ENCODE results near the gene BLOC1S1. TPM values are rescaled to one million over a fixed set of nuclear protein-coding genes. Genes with fewer than 3 reads are reported as not detected.

The BLOC1S1 gene
- total RNA-seq, 1 experiment from 2014 or later = 85.5 TPM

DNA sequence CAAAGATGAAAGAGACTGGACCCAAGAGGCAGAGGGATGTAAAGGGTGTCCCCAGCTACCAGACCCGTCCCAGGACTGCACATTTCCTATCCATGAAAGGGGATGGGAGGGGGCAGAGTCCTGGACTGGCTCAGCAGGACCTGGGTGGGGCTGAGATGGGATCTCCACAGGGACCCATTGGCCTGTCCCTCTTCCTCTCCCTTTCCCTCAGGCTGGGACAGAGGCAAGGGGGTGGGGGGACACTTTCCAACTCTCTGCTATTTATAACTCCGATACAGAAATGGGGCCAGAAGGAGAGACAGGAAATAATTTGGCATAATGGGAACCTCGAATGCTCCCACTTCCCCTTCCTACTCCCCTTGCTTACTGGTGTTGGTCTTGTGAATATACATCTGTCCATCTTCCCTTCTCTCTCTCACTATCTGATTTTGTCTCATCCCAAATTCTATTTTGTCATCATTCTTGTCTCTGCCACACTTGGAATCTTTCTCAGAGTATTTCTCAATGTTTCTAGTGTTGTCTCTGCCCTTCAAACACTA, 7.1 kb upstream of the BLOC1S1 start:
- ATAC-seq = no peak
- TF ChIP-seq, protein P1, sequence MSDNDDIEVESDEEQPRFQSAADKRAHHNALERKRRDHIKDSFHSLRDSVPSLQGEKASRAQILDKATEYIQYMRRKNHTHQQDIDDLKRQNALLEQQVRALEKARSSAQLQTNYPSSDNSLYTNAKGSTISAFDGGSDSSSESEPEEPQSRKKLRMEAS (IDR thresholded peaks at IDR 0.05) = no peak
- TF ChIP-seq, protein P2, sequence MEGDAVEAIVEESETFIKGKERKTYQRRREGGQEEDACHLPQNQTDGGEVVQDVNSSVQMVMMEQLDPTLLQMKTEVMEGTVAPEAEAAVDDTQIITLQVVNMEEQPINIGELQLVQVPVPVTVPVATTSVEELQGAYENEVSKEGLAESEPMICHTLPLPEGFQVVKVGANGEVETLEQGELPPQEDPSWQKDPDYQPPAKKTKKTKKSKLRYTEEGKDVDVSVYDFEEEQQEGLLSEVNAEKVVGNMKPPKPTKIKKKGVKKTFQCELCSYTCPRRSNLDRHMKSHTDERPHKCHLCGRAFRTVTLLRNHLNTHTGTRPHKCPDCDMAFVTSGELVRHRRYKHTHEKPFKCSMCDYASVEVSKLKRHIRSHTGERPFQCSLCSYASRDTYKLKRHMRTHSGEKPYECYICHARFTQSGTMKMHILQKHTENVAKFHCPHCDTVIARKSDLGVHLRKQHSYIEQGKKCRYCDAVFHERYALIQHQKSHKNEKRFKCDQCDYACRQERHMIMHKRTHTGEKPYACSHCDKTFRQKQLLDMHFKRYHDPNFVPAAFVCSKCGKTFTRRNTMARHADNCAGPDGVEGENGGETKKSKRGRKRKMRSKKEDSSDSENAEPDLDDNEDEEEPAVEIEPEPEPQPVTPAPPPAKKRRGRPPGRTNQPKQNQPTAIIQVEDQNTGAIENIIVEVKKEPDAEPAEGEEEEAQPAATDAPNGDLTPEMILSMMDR (IDR thresholded peaks at IDR 0.05 in 2 of 3, conservative IDR thresholded peaks at IDR 0.05 in 1 of 3; ENCODE audit: borderline replicate concordance in 1 of 3, insufficient read depth in 1 of 3, low read depth in 2 of 3, low read length in 2 of 3) = no peak
- TF ChIP-seq FOSL1 (IDR thresholded peaks at IDR 0.05; ENCODE audit: low read depth) (no peak), ZFX (IDR thresholded peaks at IDR 0.05) (no peak), SP1 (IDR thresholded peaks at IDR 0.05; ENCODE audit: low read depth) (no peak), ATF3 (IDR thresholded peaks at IDR 0.05) (no peak), EZH2 (IDR thresholded peaks at IDR 0.05) (no peak), RAD21 (IDR thresholded peaks at IDR 0.05; ENCODE audit: low read depth) (no peak), CEBPB (IDR thresholded peaks at IDR 0.05; ENCODE audit: low read depth) (no peak), POLR2AphosphoS5 (IDR thresholded peaks at IDR 0.05; ENCODE audit: low read depth, low read length) (no peak), SRF (IDR thresholded peaks at IDR 0.05; ENCODE audit: low read depth) (no peak), EGR1 (IDR thresholded peaks at IDR 0.05; ENCODE audit: low read depth) (no peak), ZBTB33 (IDR thresholded peaks at IDR 0.05; ENCODE audit: extremely low read depth, insufficient replicate concordance, low read length) (no peak), YY1 (IDR thresholded peaks at IDR 0.05; ENCODE audit: extremely low read depth, insufficient replicate concordance, low read depth, low read length) (no peak)
- H3K4me2 ChIP-seq (ENCODE audit: low read length) = peak overlapping the region; percentile 81
- H3K36me3 ChIP-seq (ENCODE audit: control insufficient read depth in 1 of 2, insufficient read depth in 2 of 2, low read length in 2 of 2) = no peaks in the 10 kb centered on the region
- no peak overlapping the region for H2AFZ ChIP-seq (ENCODE audit: low read depth, low read length, poor library complexity, severe bottlenecking)
- RAD21 ChIA-PET (ENCODE audit: low non-redundant PET in 1 of 2, low total read pairs in 2 of 2, uncharacterized antibody in 2 of 2, unreplicated experiment in 2 of 2) = no interaction called here
- no peaks in the 10 kb centered on the region for H4K20me1 ChIP-seq (ENCODE audit: insufficient read depth)
- CTCF ChIA-PET = no interaction called here
- intact Hi-C loops (cut with micrococcal nuclease) = no loop called here
- DNase-seq (ENCODE audit: low read depth, low spot score) = no peak
- H3K4me3 ChIP-seq (replicated peaks in 1 of 2; ENCODE audit: low read depth in 1 of 2, low read length in 2 of 2) = peak overlapping the region in 1 of 2 experiments; percentile 57; a peak in 2 of 4 replicates
- no peaks in the 10 kb centered on the region for H3K79me2 ChIP-seq (ENCODE audit: insufficient read depth, low read length)
- POLR2A ChIA-PET = no interaction called here
- BruUV-seq (replicated peaks) = no TSS peak
- no peak overlapping the region for H3K27ac ChIP-seq (ENCODE audit: low read depth, low read length)
- H3K9ac ChIP-seq (ENCODE audit: low read length) = no peak overlapping the region
- H3K4me1 ChIP-seq (ENCODE audit: control insufficient read depth in 1 of 2, insufficient read depth in 2 of 2, low read length in 2 of 2) = peaks cover 4 to 14% of the 10 kb centered on the region in 2 experiments; a peak in 3 of 4 replicates
- peaks cover 26% of the 10 kb centered on the region; the same call in 1 of the 2 replicates for H3K27me3 ChIP-seq (ENCODE audit: insufficient read depth, low read length)
- no peaks in the 10 kb centered on the region for H3K9me2 ChIP-seq (ENCODE audit: insufficient read depth)
- no peaks in the 10 kb centered on the region for H3K9me3 ChIP-seq (ENCODE audit: control insufficient read depth in 1 of 2, insufficient read depth in 1 of 2, low read depth in 1 of 2, low read length in 2 of 2)
